GM12878 (cell line): ENCODE measurements around the gene LSM12. TPM values are rescaled to one million over a fixed set of nuclear protein-coding genes. Genes with fewer than 3 reads are reported as not detected.

ENCODE experiments used
- ATAC-seq: fragments of 200-7000 bp; cut with Tn5 transposase; 3 replicates; pipeline ENCODE4 v1.9.1; 2020; ENCODE audit warnings: mild to moderate bottlenecking, moderate library complexity
- BruUV-seq: library from RNA; stranded (reverse); fragments of 400-500 nt; replicated peaks from 2 replicates; lab custom pipeline; 2021; lab: Mats Ljungman, UMichigan
- CTCF ChIA-PET: fragments of 300-600 bp; sonication (Branson Sonifier 250); formaldehyde crosslinking; extraction: SDS; loops from one replicate; lab custom pipeline; 2021; ENCODE audit warnings: inconsistent platforms; lab: Yijun Ruan, JAX
- POLR2A ChIA-PET: fragments of 350-600 bp; formaldehyde crosslinking; extraction: SDS; loops from one replicate; lab custom pipeline; 2021; ENCODE audit warnings: inconsistent platforms; lab: Charles Lee
- RAD21 ChIA-PET: fragments of 300-600 bp; sonication (Branson Sonifier 250); formaldehyde crosslinking; loops from one replicate; lab custom pipeline; 2023; ENCODE audit warnings: antibody characterized with exemption; ENCODE audit not compliant: unreplicated experiment; lab: Charles Lee
- SMC1A ChIA-PET: fragments of 300-600 bp; sonication (Branson Sonifier 250); formaldehyde crosslinking; loops from one replicate; lab custom pipeline; 2023; ENCODE audit not compliant: unreplicated experiment, uncharacterized antibody; lab: Charles Lee
- DNase-seq: peaks from one replicate; pipeline ENCODE4 v3.0.0-alpha.2; 2011; ENCODE audit warnings: low read depth, low spot score
- FAIRE-seq: peaks from 3 replicates; lab custom pipeline; 2011; peaks lifted over from hg19 to GRCh38; lab: Jason Lieb, UNC
- H2AFZ ChIP-seq: 2 replicates; pipeline ENCODE4 v1.6.0; 2011; ENCODE audit warnings: low read depth, low read length, control low read depth; ENCODE audit not compliant: control insufficient read depth
- H3K27ac ChIP-seq: 2 replicates; pipeline ENCODE4 v1.5.1; 2011; ENCODE audit warnings: control low read depth; ENCODE audit not compliant: control insufficient read depth, insufficient read depth
- H3K27me3 ChIP-seq, 2 experiments: replicated peaks in 1 of 2; 2 replicates each; pipeline versions ENCODE4 v1.6.0 to v1.6.1; 2011; ENCODE audit warnings: low read length in 1 of 2; ENCODE audit not compliant: control insufficient read depth in 2 of 2, insufficient read depth in 2 of 2
- H3K36me3 ChIP-seq, 2 experiments: 2 replicates each; pipeline ENCODE4 v1.5.1; 2011; ENCODE audit warnings: low read length in 1 of 2; ENCODE audit not compliant: control insufficient read depth in 2 of 2, insufficient read depth in 2 of 2
- H3K4me1 ChIP-seq: 2 replicates; pipeline ENCODE4 v1.6.1; 2011; ENCODE audit warnings: mild to moderate bottlenecking, low read length, moderate library complexity, mixed read lengths; ENCODE audit not compliant: control insufficient read depth, insufficient read depth
- H3K4me2 ChIP-seq: 2 replicates; pipeline ENCODE4 v1.6.0; 2011; ENCODE audit warnings: control low read depth; ENCODE audit not compliant: control insufficient read depth, insufficient read depth
- H3K4me3 ChIP-seq: fragments of 200-600 bp; sonication (generic); 2 replicates; pipeline ENCODE4 v1.5.1; 2016
- H3K79me2 ChIP-seq: 2 replicates; pipeline ENCODE4 v1.6.0; 2011; ENCODE audit warnings: low read length; ENCODE audit not compliant: control insufficient read depth, insufficient read depth
- H3K9ac ChIP-seq: 2 replicates; pipeline ENCODE4 v1.8.0; 2011; ENCODE audit warnings: low read length, control low read depth, mixed read lengths; ENCODE audit not compliant: control insufficient read depth, insufficient read depth
- H3K9me3 ChIP-seq: replicated peaks from 3 replicates; pipeline ENCODE4 v1.5.1; 2011; ENCODE audit warnings: mild to moderate bottlenecking, low read length; ENCODE audit not compliant: control insufficient read depth, insufficient read depth
- H4K20me1 ChIP-seq: 2 replicates; pipeline ENCODE4 v1.6.0; 2011; ENCODE audit not compliant: control insufficient read depth, insufficient read depth
- BCL11A ChIP-seq: IDR thresholded peaks from 2 replicates; pipeline ENCODE4 v1.6.1; 2011; ENCODE audit warnings: low read depth, low read length
- CBFB ChIP-seq: IDR thresholded peaks from 2 replicates; pipeline ENCODE4 v1.6.1; 2016; ENCODE audit warnings: antibody characterized with exemption, low read depth
- CREB1 ChIP-seq: IDR thresholded peaks from 2 replicates; pipeline ENCODE4 v1.6.1; 2012; ENCODE audit warnings: low read depth, mild to moderate bottlenecking, inconsistent platforms
- EGR1 ChIP-seq, 2 experiments: IDR thresholded peaks; 1 replicate in 1 of 2; 2 replicates in 1 of 2; pipeline ENCODE4 v1.6.1; 2011 to 2012; ENCODE audit warnings: low read depth in 2 of 2, low read length in 2 of 2, borderline replicate concordance in 1 of 2, mild to moderate bottlenecking in 1 of 2, moderate library complexity in 1 of 2
- FOXK2 ChIP-seq: fragments of 450-650 bp; IDR thresholded peaks from 2 replicates; pipeline ENCODE4 v1.6.1; 2017; ENCODE audit warnings: mild to moderate bottlenecking, moderate library complexity
- IKZF1 ChIP-seq: fragments of 450-650 bp; conservative IDR thresholded peaks from 2 replicates; pipeline ENCODE4 v1.6.1; 2017; ENCODE audit warnings: antibody characterized with exemption, mild to moderate bottlenecking
- NBN ChIP-seq: fragments of 450-650 bp; IDR thresholded peaks from 2 replicates; pipeline ENCODE4 v1.6.1; 2016
- NFIC ChIP-seq: IDR thresholded peaks from 2 replicates; pipeline ENCODE4 v1.6.1; 2012; ENCODE audit warnings: low read depth, mild to moderate bottlenecking, inconsistent platforms, low read length, moderate library complexity
- NR2C1 ChIP-seq: fragments of 450-650 bp; IDR thresholded peaks from 2 replicates; pipeline ENCODE4 v1.6.1; 2017; ENCODE audit warnings: antibody characterized with exemption, mild to moderate bottlenecking, moderate library complexity
- RAD51 ChIP-seq: fragments of 450-650 bp; IDR thresholded peaks from 2 replicates; pipeline ENCODE4 v1.6.1; 2016; ENCODE audit warnings: moderate library complexity, mild to moderate bottlenecking, inconsistent platforms
- SMAD1 ChIP-seq: fragments of 450-650 bp; IDR thresholded peaks from 2 replicates; pipeline ENCODE4 v1.6.1; 2018; ENCODE audit warnings: mild to moderate bottlenecking, low read depth; ENCODE audit not compliant: partially characterized antibody
- TCF12 ChIP-seq: IDR thresholded peaks from 2 replicates; pipeline ENCODE4 v1.6.1; 2011; ENCODE audit warnings: low read depth, mild to moderate bottlenecking, low read length
- TCF3 ChIP-seq: IDR thresholded peaks from 2 replicates; pipeline ENCODE4 v1.6.1; 2012; ENCODE audit warnings: low read depth, mild to moderate bottlenecking, low read length, borderline replicate concordance; ENCODE audit not compliant: insufficient read depth
- YBX1 ChIP-seq: fragments of 450-650 bp; IDR thresholded peaks from 2 replicates; pipeline ENCODE4 v1.6.1; 2016; ENCODE audit warnings: antibody characterized with exemption
- ZBED1 ChIP-seq: IDR thresholded peaks from 2 replicates; pipeline ENCODE4 v1.6.1; 2016; ENCODE audit warnings: borderline replicate concordance
- WGBS: methylation state at CpG from one replicate; pipeline ENCODE4 v1.1.6; 2016; ENCODE audit warnings: low lambda C conversion rate; ENCODE audit not compliant: insufficient replicate concordance, insufficient coverage; ENCODE audit errors: missing lambda C conversion rate; 5-methylcytosine and 5-hydroxymethylcytosine counted together
- in situ Hi-C: fragments of 300-500 bp; cut with MboI; formaldehyde crosslinking; loops from 9 replicates; pipeline ENCODE4 v1.14.3; 2018; ENCODE audit warnings: mixed read lengths
- intact Hi-C: fragments of 100-400 bp; cut with micrococcal nuclease; formaldehyde crosslinking; loops from one replicate; pipeline ENCODE4 v1.14.2; 2022; ENCODE audit not compliant: unreplicated experiment
- polyA plus RNA-seq, 11 experiments: library from polyadenylated mRNA; depleted of rRNA in 4 of 11; unstranded in 6 of 11; stranded (reverse) in 5 of 11; fragments of >200 nt; fragmentation: Nextera tagmentation in 4 of 11; fragmentation: Illumina TruSeq in 1 of 11; extraction: Ambion mirVana in 4 of 11; extraction: Trizol in 1 of 11; gene quantifications; 1 replicate in 1 of 11; 2 replicates in 10 of 11; pipeline versions ENCODE4 v1.2.1 to v1.2.3, GENCODE V29; 2011 to 2016; ENCODE audit warnings: inconsistent platforms in 2 of 11, missing spikeins in 2 of 11, low read depth in 1 of 11
- total RNA-seq, 4 experiments: library from RNA; depleted of rRNA in 3 of 4; stranded (reverse); fragments of >200 nt in 3 of 4; fragmentation: Illumina TruSeq in 1 of 4; extraction: Trizol in 1 of 4; gene quantifications; 2 replicates each; pipeline versions ENCODE4 v1.2.1 to v1.2.3, GENCODE V29; 2013 to 2021
- TF ChIP-seq, protein P1 (sequence below): fragments of 450-650 bp; IDR thresholded peaks from 2 replicates; pipeline ENCODE4 v1.6.1; 2016; ENCODE audit warnings: mild to moderate bottlenecking
- TF ChIP-seq, protein P2 (sequence below): IDR thresholded peaks from 2 replicates; pipeline ENCODE4 v1.6.1; 2011; ENCODE audit warnings: low read depth, low read length, improper control_type of control experiment, borderline replicate concordance
- TF ChIP-seq, protein P3 (sequence below): IDR thresholded peaks from 2 replicates; pipeline ENCODE4 v1.6.1; 2012; ENCODE audit warnings: low read depth, low read length, improper control_type of control experiment

LSM12 gene
- total and polyA plus RNA-seq, 10 of the 15 experiments (the other 5 are each of a cell fraction or from before 2014, with no cell fraction given): 51.1 to 206 (median 70.8) TPM

DNA sequence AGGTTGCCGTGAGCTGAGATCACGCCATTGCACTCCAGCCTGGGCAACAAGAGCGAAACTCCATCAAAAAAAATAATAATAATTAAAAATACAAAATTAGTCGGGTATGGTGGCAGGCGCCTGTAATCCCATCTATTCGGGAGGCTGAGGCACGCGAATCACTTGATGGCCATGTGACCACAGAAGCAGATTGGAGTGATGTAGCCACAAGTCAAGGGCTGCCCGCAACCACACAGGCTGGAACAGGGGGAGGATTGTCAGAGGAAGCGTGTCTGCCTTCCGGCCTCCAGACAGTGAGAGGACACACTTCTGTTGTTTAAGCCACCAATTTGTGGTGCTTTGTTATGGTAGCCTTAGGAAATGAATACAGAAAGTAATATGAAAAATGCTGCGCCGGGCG, 73.8 kb downstream of the LSM12 start:
- no peaks in the 10 kb centered on the region for H3K36me3 ChIP-seq
- H3K4me2 ChIP-seq: no peak overlapping the region
- DNase-seq: no peak
- RAD21 ChIA-PET: no interaction called here
- TF ChIP-seq SMAD1 (no peak), YBX1 (no peak), NFIC (no peak), TCF12 (no peak), BCL11A (no peak), RAD51 (no peak), NBN (no peak), ZBED1 (no peak), CBFB (no peak), FOXK2 (no peak), NR2C1 (no peak), EGR1 (IDR thresholded peaks at IDR 0.05; ENCODE audit: borderline replicate concordance in 1 of 2, low read depth in 2 of 2, low read length in 2 of 2) (no peak), TCF3 (no peak), IKZF1 (no peak), CREB1 (no peak)
- TF ChIP-seq, protein P1, sequence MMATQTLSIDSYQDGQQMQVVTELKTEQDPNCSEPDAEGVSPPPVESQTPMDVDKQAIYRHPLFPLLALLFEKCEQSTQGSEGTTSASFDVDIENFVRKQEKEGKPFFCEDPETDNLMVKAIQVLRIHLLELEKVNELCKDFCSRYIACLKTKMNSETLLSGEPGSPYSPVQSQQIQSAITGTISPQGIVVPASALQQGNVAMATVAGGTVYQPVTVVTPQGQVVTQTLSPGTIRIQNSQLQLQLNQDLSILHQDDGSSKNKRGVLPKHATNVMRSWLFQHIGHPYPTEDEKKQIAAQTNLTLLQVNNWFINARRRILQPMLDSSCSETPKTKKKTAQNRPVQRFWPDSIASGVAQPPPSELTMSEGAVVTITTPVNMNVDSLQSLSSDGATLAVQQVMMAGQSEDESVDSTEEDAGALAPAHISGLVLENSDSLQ: no peak
- TF ChIP-seq, protein P2, sequence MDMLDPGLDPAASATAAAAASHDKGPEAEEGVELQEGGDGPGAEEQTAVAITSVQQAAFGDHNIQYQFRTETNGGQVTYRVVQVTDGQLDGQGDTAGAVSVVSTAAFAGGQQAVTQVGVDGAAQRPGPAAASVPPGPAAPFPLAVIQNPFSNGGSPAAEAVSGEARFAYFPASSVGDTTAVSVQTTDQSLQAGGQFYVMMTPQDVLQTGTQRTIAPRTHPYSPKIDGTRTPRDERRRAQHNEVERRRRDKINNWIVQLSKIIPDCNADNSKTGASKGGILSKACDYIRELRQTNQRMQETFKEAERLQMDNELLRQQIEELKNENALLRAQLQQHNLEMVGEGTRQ: no peak
- TF ChIP-seq, protein P3, sequence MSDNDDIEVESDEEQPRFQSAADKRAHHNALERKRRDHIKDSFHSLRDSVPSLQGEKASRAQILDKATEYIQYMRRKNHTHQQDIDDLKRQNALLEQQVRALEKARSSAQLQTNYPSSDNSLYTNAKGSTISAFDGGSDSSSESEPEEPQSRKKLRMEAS: no peak
- ATAC-seq: no peak
- H3K27ac ChIP-seq: no peak overlapping the region
- in situ Hi-C loops: loop anchor here (5.0 kb wide), 1 partner anchor 50 kb away; the partner anchor contains the start of gene PPY
- CTCF ChIA-PET: interaction anchor here (1.2 to 1.6 kb wide), 3 partner anchors 11 to 83 kb away, joined by 4 to 5 read pairs (median 4); no protein-coding TSS in a partner anchor
- 63% methylated on average over 14 of the region's 14 CpGs for WGBS
- H3K4me1 ChIP-seq: no peaks in the 10 kb centered on the region
- H4K20me1 ChIP-seq: no peaks in the 10 kb centered on the region
- H3K27me3 ChIP-seq: peaks cover 4 to 6% of the 10 kb centered on the region in 2 experiments; a peak in 3 of 4 replicates
- H3K9me3 ChIP-seq: no peaks in the 10 kb centered on the region
- POLR2A ChIA-PET: no interaction called here
- H3K4me3 ChIP-seq: no peak overlapping the region
- H3K79me2 ChIP-seq: no peaks in the 10 kb centered on the region
- SMC1A ChIA-PET: no interaction called here
- H3K9ac ChIP-seq: no peak overlapping the region
- BruUV-seq: no TSS peak
- no peak overlapping the region for H2AFZ ChIP-seq
- intact Hi-C loops: loop anchor here (10.0 kb wide), 1 partner anchor 118 kb away; no protein-coding TSS in a partner anchor
- no peak for FAIRE-seq
